Measurements from ENCODE around the gene SLC1A4.

GRCh38 chr2:65000644-65001043, 11.4 kb downstream of the SLC1A4 start:
- TF ChIP-seq EP300 (IDR thresholded peaks at IDR 0.05) (no peak), POLR2A (IDR thresholded peaks at IDR 0.05) (no peak)
